CD14-positive monocyte (primary cell): ENCODE data around the gene LSM14B. TPM values are rescaled to one million over a fixed set of nuclear protein-coding genes. Genes with fewer than 3 reads are reported as not detected.

ENCODE experiments used
- DNase-seq, 3 donors: peaks; one replicate each; pipeline ENCODE4 v3.0.0-alpha.2; 2011 to 2022
- H2AFZ ChIP-seq: 2 replicates; pipeline ENCODE4 v1.6.0; 2012; ENCODE audit warnings: mild to moderate bottlenecking, low read depth, low read length, inconsistent platforms; ENCODE audit not compliant: insufficient read depth, poor library complexity, severe bottlenecking
- H3K27ac ChIP-seq, 2 donors: 1 replicate in 1 of 2; 2 replicates in 1 of 2; pipeline ENCODE4 v1.5.1; 2012 to 2013; ENCODE audit warnings: low read length in 2 of 2, control low read depth in 1 of 2, inconsistent platforms in 1 of 2, low read depth in 1 of 2, mild to moderate bottlenecking in 1 of 2
- H3K27me3 ChIP-seq, 2 donors: one replicate each; pipeline versions ENCODE4 v1.6.0 to v1.6.1; 2011 to 2013; ENCODE audit warnings: low read length in 2 of 2; ENCODE audit not compliant: control insufficient read depth in 2 of 2, insufficient read depth in 2 of 2
- H3K36me3 ChIP-seq, 2 donors: replicated peaks in 1 of 2; 1 replicate in 1 of 2; 2 replicates in 1 of 2; pipeline versions ENCODE4 v1.5.1 to v1.6.1; 2012 to 2013; ENCODE audit warnings: low read length in 2 of 2, control low read depth in 1 of 2, inconsistent platforms in 1 of 2, mild to moderate bottlenecking in 1 of 2; ENCODE audit not compliant: insufficient read depth in 2 of 2, control insufficient read depth in 1 of 2
- H3K4me1 ChIP-seq, 2 donors: 1 replicate in 1 of 2; 2 replicates in 1 of 2; pipeline versions ENCODE4 v1.5.1 to v1.6.1; 2012 to 2013; ENCODE audit warnings: low read length in 2 of 2, control low read depth in 1 of 2, inconsistent platforms in 1 of 2, mild to moderate bottlenecking in 1 of 2, moderate library complexity in 1 of 2; ENCODE audit not compliant: insufficient read depth in 2 of 2, control insufficient read depth in 1 of 2
- H3K4me2 ChIP-seq: replicated peaks from 2 replicates; pipeline ENCODE3; 2012; ENCODE audit warnings: low read length, moderate library complexity, mild to moderate bottlenecking; ENCODE audit not compliant: poor library complexity, severe bottlenecking; ENCODE audit errors: extremely low read depth
- H3K4me3 ChIP-seq, 3 experiments: fragments of 200-600 bp in 1 of 3; sonication (generic) in 1 of 3; replicated peaks in 1 of 3; 1 replicate in 2 of 3; 2 replicates in 1 of 3; pipeline ENCODE4 v1.5.1; 2011 to 2013; ENCODE audit warnings: low read length in 3 of 3, mild to moderate bottlenecking in 3 of 3, control low read depth in 2 of 3, low read depth in 2 of 3, inconsistent platforms in 1 of 3, moderate library complexity in 1 of 3
- H3K79me2 ChIP-seq: 2 replicates; pipeline ENCODE4 v1.6.0; 2012; ENCODE audit warnings: mild to moderate bottlenecking, control low read depth, inconsistent platforms, low read length, moderate library complexity; ENCODE audit not compliant: insufficient read depth
- H3K9ac ChIP-seq: 2 replicates; pipeline ENCODE4 v1.6.0; 2017; ENCODE audit warnings: low read length, mild to moderate bottlenecking; ENCODE audit not compliant: insufficient read depth, poor library complexity, severe bottlenecking
- H3K9me3 ChIP-seq, 2 donors: replicated peaks in 1 of 2; 1 replicate in 1 of 2; 2 replicates in 1 of 2; pipeline versions ENCODE4 v1.5.1 to v1.6.1; 2012 to 2013; ENCODE audit warnings: low read length in 2 of 2, control low read depth in 1 of 2; ENCODE audit not compliant: control insufficient read depth in 1 of 2, insufficient read depth in 1 of 2
- H4K20me1 ChIP-seq: 2 replicates; pipeline ENCODE4 v1.6.0; 2012; ENCODE audit warnings: mild to moderate bottlenecking, low read length, control low read depth, moderate library complexity; ENCODE audit not compliant: insufficient read depth
- H3K27ac Mint-ChIP-seq, 7 donors: one replicate each; pipeline ENCODE4 v1.8.0; 2020; ENCODE audit warnings: mild to moderate bottlenecking in 7 of 7, mixed read lengths in 7 of 7, moderate library complexity in 6 of 7, inconsistent platforms in 2 of 7
- H3K27me3 Mint-ChIP-seq, 3 donors: one replicate each; pipeline ENCODE4 v1.8.0; 2021 to 2022; ENCODE audit warnings: low read depth in 3 of 3, mild to moderate bottlenecking in 3 of 3, mixed read lengths in 3 of 3, moderate library complexity in 3 of 3, inconsistent platforms in 1 of 3
- H3K36me3 Mint-ChIP-seq, 2 donors: one replicate each; pipeline ENCODE4 v1.8.0; 2020; ENCODE audit warnings: mixed read lengths in 2 of 2, inconsistent platforms in 1 of 2, mild to moderate bottlenecking in 1 of 2
- H3K4me1 Mint-ChIP-seq: one replicate; pipeline ENCODE4 v1.8.0; 2020; ENCODE audit warnings: mild to moderate bottlenecking, mixed read lengths
- H3K4me3 Mint-ChIP-seq, 2 donors: one replicate each; pipeline ENCODE4 v1.8.0; 2020; ENCODE audit warnings: mild to moderate bottlenecking in 2 of 2, mixed read lengths in 2 of 2, moderate library complexity in 1 of 2
- H3K9me3 Mint-ChIP-seq, 7 donors: one replicate each; pipeline ENCODE4 v1.8.0; 2020 to 2022; ENCODE audit warnings: mixed read lengths in 7 of 7, mild to moderate bottlenecking in 6 of 7, moderate library complexity in 6 of 7, inconsistent platforms in 2 of 7
- WGBS: methylation state at CpG from one replicate; pipeline ENCODE4 v1.1.5; 2013; ENCODE audit warnings: missing lambda C conversion rate; ENCODE audit not compliant: insufficient coverage; 5-methylcytosine and 5-hydroxymethylcytosine counted together
- intact Hi-C, 2 donors: fragments of 100-400 bp; cut with micrococcal nuclease; formaldehyde crosslinking; loops; one replicate each; pipeline versions ENCODE4 v1.15.0 to v1.15.1; 2023
- polyA plus RNA-seq, 3 donors: library from polyadenylated mRNA; depleted of rRNA in 1 of 3; unstranded in 2 of 3; stranded (reverse) in 1 of 3; fragments of 300-500 nt in 2 of 3; fragments of >200 nt in 1 of 3; fragmentation: Illumina TruSeq in 2 of 3; gene quantifications; 1 replicate in 2 of 3; 2 replicates in 1 of 3; pipeline ENCODE4 v1.2.3, GENCODE V29; 2012 to 2021
- TF ChIP-seq, protein P1 (sequence below): fragments of 200-600 bp; IDR thresholded peaks from one replicate; pipeline ENCODE4 v1.8.0; 2022; ENCODE audit warnings: antibody characterized with exemption, mild to moderate bottlenecking

LSM14B gene
- polyA plus RNA-seq, 3 donors = 1.0 to 33.5 (median 1.4) TPM

DNA sequence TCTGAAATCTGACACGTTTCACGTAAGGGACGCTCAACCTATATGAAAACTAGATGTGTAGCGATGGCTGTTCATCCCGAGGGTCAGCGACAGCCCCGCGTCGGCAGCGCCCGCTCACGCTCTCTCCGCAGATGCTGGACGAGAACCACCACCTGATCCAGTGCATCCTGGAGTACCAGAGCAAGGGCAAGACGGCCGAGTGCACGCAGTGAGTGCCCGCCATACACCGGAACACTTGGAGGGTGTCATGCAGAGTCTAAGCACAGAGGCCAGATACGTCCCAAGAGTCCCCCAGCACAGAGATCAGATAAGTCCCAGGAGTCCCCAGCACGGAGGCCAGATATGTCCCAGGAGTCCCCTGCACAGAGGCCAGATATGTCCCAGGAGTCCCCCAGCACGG is 36.3 kb downstream of the LSM14B start:
- Histone ChIP-seq H3K4me3 (no peak overlapping the region), H3K9ac (no peak overlapping the region), H4K20me1 (peaks cover 48% of the 10 kb centered on the region), H3K4me1 (no peaks in the 10 kb centered on the region), H2AFZ (no peak overlapping the region), H3K9me3 (peaks cover 0 to 3% of the 10 kb centered on the region in 2 donors), H3K27ac (no peak overlapping the region), H3K27me3 (no peaks in the 10 kb centered on the region), H3K4me2 (no peak overlapping the region), H3K36me3 (peaks cover 36 to 79% of the 10 kb centered on the region in 2 donors), H3K79me2 (peaks cover 33% of the 10 kb centered on the region)
- WGBS = 97% methylated on average over 22 of the region's 22 CpGs
- intact Hi-C loops = loop anchor here in 1 of 2 donors (5.0 kb wide), 1 partner anchor 146 kb away; no protein-coding TSS in a partner anchor
- DNase-seq = no peak
- H3K4me3 Mint-ChIP-seq = no peak overlapping the region
- peak overlapping the region in 1 of 7 donors; percentile 38 for H3K27ac Mint-ChIP-seq
- peaks cover under 1 to 2% (median 2%) of the 10 kb centered on the region in 7 donors for H3K9me3 Mint-ChIP-seq
- H3K36me3 Mint-ChIP-seq = peaks cover 46 to 75% of the 10 kb centered on the region in 2 donors
- TF ChIP-seq, protein P1, sequence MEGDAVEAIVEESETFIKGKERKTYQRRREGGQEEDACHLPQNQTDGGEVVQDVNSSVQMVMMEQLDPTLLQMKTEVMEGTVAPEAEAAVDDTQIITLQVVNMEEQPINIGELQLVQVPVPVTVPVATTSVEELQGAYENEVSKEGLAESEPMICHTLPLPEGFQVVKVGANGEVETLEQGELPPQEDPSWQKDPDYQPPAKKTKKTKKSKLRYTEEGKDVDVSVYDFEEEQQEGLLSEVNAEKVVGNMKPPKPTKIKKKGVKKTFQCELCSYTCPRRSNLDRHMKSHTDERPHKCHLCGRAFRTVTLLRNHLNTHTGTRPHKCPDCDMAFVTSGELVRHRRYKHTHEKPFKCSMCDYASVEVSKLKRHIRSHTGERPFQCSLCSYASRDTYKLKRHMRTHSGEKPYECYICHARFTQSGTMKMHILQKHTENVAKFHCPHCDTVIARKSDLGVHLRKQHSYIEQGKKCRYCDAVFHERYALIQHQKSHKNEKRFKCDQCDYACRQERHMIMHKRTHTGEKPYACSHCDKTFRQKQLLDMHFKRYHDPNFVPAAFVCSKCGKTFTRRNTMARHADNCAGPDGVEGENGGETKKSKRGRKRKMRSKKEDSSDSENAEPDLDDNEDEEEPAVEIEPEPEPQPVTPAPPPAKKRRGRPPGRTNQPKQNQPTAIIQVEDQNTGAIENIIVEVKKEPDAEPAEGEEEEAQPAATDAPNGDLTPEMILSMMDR = no peak
- peaks cover 0 to 4% (median 2%) of the 10 kb centered on the region in 3 donors for H3K27me3 Mint-ChIP-seq
- H3K4me1 Mint-ChIP-seq = peaks cover 3% of the 10 kb centered on the region

DNA sequence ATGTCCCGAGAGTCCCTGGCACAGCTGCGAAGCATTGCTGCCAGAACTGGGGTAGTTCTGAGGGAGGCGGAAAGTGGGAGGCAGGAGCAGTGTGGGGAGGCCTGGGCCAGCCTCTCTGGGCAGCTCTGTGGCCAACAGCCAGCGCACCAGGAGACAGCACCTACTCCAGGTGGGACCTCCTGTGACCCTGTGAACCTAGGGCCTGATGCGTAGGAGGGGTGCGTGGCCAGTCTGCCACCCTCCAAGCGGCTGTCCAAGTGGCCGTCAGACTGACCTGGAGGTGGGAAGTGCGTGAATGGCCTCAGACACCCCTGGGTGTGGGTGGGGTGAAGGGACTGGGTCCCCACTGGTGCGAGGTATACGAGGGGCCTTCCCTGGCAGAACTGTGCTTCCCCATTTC is 36.8 kb downstream of the LSM14B start:
- Histone ChIP-seq H3K4me2 (no peak overlapping the region), H3K27ac (no peak overlapping the region), H3K9ac (no peak overlapping the region), H3K79me2 (peaks cover 28% of the 10 kb centered on the region), H3K9me3 (no peaks in the 10 kb centered on the region), H3K36me3 (peaks cover 40 to 79% of the 10 kb centered on the region in 2 donors), H3K4me3 (no peak overlapping the region), H4K20me1 (peaks cover 43% of the 10 kb centered on the region), H3K4me1 (no peaks in the 10 kb centered on the region), H3K27me3 (no peaks in the 10 kb centered on the region), H2AFZ (no peak overlapping the region)
- Mint-ChIP-seq H3K4me1 (peaks cover 3% of the 10 kb centered on the region), H3K4me3 (no peak overlapping the region), H3K9me3 (no peaks in the 10 kb centered on the region), H3K27ac (no peak overlapping the region), H3K27me3 (peaks cover 0 to 4% (median 2%) of the 10 kb centered on the region in 3 donors), H3K36me3 (peaks cover 48 to 75% of the 10 kb centered on the region in 2 donors)
- intact Hi-C loops = loop anchor here in 1 of 2 donors (5.0 kb wide), 1 partner anchor 147 kb away; no protein-coding TSS in a partner anchor
- no peak for DNase-seq
- WGBS = 97% methylated on average over 7 of the region's 11 CpGs
- TF ChIP-seq, protein P1 = no peak
